ENCODE data around the gene DNTTIP2. TPM values are rescaled to one million over a fixed set of nuclear protein-coding genes. Genes with fewer than 3 reads are reported as not detected.
A peak's percentile ranks its signal among the peaks of the same experiment; 100 is the strongest.

Gene DNTTIP2
- total RNA-seq, 1 experiment from 2014 or later: 61.5 TPM

DNA sequence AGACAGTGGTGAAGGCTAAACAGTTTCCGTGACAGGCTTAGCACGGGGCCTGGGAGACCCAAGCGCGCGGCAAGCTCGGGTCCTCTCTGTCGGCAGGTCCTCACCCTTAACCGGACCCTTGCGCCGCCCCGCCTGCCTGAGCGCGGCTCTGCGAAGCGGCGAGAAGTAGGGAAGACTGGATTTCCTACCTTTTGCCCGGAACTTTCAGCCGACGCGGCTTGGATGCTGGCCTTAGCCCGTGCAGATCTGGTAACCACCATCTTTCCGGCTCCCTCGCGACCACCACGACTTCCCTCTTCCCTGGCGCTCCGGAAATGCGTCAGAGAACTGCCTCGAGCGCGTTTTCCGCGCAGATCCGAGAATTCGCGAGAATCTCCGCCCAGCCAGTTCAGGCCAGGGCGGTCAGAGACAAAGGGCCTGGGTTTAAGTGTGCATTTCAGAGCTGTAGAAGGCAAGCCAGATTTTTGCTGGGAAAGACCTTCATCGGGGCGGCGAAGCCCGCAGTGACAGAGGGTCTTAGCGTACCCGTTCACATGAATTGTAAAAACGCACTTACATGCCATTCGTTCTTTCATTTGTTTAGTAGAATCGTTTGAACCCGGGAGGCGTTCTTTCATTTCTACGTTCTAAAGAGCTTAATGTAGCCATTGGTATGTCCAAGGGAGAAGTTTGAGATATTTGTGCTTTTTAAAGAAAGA lies at the start of gene DNTTIP2 (continued):
- TF ChIP-seq, protein P1, sequence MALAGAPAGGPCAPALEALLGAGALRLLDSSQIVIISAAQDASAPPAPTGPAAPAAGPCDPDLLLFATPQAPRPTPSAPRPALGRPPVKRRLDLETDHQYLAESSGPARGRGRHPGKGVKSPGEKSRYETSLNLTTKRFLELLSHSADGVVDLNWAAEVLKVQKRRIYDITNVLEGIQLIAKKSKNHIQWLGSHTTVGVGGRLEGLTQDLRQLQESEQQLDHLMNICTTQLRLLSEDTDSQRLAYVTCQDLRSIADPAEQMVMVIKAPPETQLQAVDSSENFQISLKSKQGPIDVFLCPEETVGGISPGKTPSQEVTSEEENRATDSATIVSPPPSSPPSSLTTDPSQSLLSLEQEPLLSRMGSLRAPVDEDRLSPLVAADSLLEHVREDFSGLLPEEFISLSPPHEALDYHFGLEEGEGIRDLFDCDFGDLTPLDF (CRISPR knock-in tag; IDR thresholded peaks at IDR 0.05): 0 out of 2 replicates have a peak, but pooled peaks have one; percentile 56
- TF ChIP-seq, protein P2, sequence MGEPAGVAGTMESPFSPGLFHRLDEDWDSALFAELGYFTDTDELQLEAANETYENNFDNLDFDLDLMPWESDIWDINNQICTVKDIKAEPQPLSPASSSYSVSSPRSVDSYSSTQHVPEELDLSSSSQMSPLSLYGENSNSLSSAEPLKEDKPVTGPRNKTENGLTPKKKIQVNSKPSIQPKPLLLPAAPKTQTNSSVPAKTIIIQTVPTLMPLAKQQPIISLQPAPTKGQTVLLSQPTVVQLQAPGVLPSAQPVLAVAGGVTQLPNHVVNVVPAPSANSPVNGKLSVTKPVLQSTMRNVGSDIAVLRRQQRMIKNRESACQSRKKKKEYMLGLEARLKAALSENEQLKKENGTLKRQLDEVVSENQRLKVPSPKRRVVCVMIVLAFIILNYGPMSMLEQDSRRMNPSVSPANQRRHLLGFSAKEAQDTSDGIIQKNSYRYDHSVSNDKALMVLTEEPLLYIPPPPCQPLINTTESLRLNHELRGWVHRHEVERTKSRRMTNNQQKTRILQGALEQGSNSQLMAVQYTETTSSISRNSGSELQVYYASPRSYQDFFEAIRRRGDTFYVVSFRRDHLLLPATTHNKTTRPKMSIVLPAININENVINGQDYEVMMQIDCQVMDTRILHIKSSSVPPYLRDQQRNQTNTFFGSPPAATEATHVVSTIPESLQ (CRISPR knock-in tag; IDR thresholded peaks at IDR 0.05): no peak
- TF ChIP-seq NFE2L1 (CRISPR knock-in tag; IDR thresholded peaks at IDR 0.05): no peak
- TF ChIP-seq SMAD3 (CRISPR knock-in tag; IDR thresholded peaks at IDR 0.05; ENCODE audit: borderline replicate concordance): no peak
- TF ChIP-seq ETV6 (CRISPR knock-in tag; IDR thresholded peaks at IDR 0.05): peak; percentile 89; the same call in 1 of the 2 replicates
- TF ChIP-seq, protein P3, sequence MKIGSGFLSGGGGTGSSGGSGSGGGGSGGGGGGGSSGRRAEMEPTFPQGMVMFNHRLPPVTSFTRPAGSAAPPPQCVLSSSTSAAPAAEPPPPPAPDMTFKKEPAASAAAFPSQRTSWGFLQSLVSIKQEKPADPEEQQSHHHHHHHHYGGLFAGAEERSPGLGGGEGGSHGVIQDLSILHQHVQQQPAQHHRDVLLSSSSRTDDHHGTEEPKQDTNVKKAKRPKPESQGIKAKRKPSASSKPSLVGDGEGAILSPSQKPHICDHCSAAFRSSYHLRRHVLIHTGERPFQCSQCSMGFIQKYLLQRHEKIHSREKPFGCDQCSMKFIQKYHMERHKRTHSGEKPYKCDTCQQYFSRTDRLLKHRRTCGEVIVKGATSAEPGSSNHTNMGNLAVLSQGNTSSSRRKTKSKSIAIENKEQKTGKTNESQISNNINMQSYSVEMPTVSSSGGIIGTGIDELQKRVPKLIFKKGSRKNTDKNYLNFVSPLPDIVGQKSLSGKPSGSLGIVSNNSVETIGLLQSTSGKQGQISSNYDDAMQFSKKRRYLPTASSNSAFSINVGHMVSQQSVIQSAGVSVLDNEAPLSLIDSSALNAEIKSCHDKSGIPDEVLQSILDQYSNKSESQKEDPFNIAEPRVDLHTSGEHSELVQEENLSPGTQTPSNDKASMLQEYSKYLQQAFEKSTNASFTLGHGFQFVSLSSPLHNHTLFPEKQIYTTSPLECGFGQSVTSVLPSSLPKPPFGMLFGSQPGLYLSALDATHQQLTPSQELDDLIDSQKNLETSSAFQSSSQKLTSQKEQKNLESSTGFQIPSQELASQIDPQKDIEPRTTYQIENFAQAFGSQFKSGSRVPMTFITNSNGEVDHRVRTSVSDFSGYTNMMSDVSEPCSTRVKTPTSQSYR (CRISPR knock-in tag; IDR thresholded peaks at IDR 0.05): peak; percentile 69
- TF ChIP-seq, protein P4, sequence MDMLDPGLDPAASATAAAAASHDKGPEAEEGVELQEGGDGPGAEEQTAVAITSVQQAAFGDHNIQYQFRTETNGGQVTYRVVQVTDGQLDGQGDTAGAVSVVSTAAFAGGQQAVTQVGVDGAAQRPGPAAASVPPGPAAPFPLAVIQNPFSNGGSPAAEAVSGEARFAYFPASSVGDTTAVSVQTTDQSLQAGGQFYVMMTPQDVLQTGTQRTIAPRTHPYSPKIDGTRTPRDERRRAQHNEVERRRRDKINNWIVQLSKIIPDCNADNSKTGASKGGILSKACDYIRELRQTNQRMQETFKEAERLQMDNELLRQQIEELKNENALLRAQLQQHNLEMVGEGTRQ (CRISPR knock-in tag; IDR thresholded peaks at IDR 0.05): no peak
- TF ChIP-seq EMX1 (CRISPR knock-in tag; IDR thresholded peaks at IDR 0.05): no peak
- no peak for TF ChIP-seq ESRRA (CRISPR knock-in tag; IDR thresholded peaks at IDR 0.05; ENCODE audit: borderline replicate concordance)
- peak; percentile 89 for TF ChIP-seq TEAD1 (CRISPR knock-in tag; IDR thresholded peaks at IDR 0.05)
- peak; percentile 92; the same call in 1 of the 2 replicates for TF ChIP-seq KAT7 (CRISPR knock-in tag; IDR thresholded peaks at IDR 0.05; ENCODE audit: borderline replicate concordance)
- TF ChIP-seq, protein P5, sequence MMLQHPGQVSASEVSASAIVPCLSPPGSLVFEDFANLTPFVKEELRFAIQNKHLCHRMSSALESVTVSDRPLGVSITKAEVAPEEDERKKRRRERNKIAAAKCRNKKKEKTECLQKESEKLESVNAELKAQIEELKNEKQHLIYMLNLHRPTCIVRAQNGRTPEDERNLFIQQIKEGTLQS (CRISPR knock-in tag; conservative IDR thresholded peaks at IDR 0.05): no peak
- TF ChIP-seq ZNF121 (CRISPR knock-in tag; IDR thresholded peaks at IDR 0.05): no peak
- TF ChIP-seq, protein P6, sequence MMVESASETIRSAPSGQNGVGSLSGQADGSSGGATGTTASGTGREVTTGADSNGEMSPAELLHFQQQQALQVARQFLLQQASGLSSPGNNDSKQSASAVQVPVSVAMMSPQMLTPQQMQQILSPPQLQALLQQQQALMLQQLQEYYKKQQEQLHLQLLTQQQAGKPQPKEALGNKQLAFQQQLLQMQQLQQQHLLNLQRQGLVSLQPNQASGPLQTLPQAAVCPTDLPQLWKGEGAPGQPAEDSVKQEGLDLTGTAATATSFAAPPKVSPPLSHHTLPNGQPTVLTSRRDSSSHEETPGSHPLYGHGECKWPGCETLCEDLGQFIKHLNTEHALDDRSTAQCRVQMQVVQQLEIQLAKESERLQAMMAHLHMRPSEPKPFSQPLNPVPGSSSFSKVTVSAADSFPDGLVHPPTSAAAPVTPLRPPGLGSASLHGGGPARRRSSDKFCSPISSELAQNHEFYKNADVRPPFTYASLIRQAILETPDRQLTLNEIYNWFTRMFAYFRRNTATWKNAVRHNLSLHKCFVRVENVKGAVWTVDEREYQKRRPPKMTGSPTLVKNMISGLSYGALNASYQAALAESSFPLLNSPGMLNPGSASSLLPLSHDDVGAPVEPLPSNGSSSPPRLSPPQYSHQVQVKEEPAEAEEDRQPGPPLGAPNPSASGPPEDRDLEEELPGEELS (CRISPR knock-in tag; IDR thresholded peaks at IDR 0.05): no peak; the same call in 1 of the 2 replicates

DNA sequence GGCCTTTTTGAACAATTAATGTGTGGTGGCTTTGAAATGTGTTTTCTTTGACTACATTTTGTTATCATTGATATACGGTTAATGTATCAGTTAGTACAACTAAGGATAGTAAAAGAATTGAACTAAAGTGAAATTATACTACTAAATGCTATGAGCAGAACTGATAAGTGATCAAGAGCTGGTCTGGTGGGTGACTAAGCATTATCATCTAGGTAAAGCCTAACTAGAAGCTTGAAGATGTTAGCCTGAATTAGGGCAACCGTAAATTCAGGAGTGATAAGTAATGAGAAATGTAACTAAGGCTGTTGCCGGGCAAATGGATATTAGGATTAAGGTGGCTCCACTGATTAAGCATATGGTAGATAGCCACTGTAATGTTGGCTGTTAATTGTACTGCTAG lies 46.2 kb upstream of the DNTTIP2 start:
- POLR2A ChIA-PET: no interaction called here
- Mint-ChIP-seq H3K27me3 (ENCODE audit: low read depth) (no peaks in the 10 kb centered on the region; the same call in none of the 2 replicates), H3K4me1 (peaks cover 4% of the 10 kb centered on the region), H3K4me3 (no peak overlapping the region), H3K9me3 (no peaks in the 10 kb centered on the region), H3K36me3 (no peaks in the 10 kb centered on the region), H3K27ac (no peak overlapping the region)
- DNase-seq (ENCODE audit: low spot score) (no peak), ATAC-seq (no peak)
- CTCF ChIA-PET: interaction anchor here (3.3 kb wide), 1 partner anchor 15 kb away, joined by 12 read pairs; the partner anchor contains the start of gene GCLM
- no peak for TF ChIP-seq ESRRA (CRISPR knock-in tag; IDR thresholded peaks at IDR 0.05; ENCODE audit: borderline replicate concordance)
- TF ChIP-seq, protein P5 (CRISPR knock-in tag; conservative IDR thresholded peaks at IDR 0.05): no peak
- TF ChIP-seq, protein P7, sequence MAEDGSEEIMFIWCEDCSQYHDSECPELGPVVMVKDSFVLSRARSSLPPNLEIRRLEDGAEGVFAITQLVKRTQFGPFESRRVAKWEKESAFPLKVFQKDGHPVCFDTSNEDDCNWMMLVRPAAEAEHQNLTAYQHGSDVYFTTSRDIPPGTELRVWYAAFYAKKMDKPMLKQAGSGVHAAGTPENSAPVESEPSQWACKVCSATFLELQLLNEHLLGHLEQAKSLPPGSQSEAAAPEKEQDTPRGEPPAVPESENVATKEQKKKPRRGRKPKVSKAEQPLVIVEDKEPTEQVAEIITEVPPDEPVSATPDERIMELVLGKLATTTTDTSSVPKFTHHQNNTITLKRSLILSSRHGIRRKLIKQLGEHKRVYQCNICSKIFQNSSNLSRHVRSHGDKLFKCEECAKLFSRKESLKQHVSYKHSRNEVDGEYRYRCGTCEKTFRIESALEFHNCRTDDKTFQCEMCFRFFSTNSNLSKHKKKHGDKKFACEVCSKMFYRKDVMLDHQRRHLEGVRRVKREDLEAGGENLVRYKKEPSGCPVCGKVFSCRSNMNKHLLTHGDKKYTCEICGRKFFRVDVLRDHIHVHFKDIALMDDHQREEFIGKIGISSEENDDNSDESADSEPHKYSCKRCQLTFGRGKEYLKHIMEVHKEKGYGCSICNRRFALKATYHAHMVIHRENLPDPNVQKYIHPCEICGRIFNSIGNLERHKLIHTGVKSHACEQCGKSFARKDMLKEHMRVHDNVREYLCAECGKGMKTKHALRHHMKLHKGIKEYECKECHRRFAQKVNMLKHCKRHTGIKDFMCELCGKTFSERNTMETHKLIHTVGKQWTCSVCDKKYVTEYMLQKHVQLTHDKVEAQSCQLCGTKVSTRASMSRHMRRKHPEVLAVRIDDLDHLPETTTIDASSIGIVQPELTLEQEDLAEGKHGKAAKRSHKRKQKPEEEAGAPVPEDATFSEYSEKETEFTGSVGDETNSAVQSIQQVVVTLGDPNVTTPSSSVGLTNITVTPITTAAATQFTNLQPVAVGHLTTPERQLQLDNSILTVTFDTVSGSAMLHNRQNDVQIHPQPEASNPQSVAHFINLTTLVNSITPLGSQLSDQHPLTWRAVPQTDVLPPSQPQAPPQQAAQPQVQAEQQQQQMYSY (CRISPR knock-in tag; IDR thresholded peaks at IDR 0.05): no peak
- no peak for TF ChIP-seq TEAD4 (CRISPR knock-in tag; IDR thresholded peaks at IDR 0.05)
- TF ChIP-seq NR1H2 (CRISPR knock-in tag; IDR thresholded peaks at IDR 0.05): no peak
- TF ChIP-seq, protein P8, sequence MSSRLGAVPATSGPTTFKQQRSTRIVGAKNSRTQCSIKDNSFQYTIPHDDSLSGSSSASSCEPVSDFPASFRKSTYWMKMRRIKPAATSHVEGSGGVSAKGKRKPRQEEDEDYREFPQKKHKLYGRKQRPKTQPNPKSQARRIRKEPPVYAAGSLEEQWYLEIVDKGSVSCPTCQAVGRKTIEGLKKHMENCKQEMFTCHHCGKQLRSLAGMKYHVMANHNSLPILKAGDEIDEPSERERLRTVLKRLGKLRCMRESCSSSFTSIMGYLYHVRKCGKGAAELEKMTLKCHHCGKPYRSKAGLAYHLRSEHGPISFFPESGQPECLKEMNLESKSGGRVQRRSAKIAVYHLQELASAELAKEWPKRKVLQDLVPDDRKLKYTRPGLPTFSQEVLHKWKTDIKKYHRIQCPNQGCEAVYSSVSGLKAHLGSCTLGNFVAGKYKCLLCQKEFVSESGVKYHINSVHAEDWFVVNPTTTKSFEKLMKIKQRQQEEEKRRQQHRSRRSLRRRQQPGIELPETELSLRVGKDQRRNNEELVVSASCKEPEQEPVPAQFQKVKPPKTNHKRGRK (CRISPR knock-in tag; IDR thresholded peaks at IDR 0.05; ENCODE audit: borderline replicate concordance): no peak
